GM19193 (cell line): ENCODE measurements around the gene CCL23.

Experiments
- POLR2A ChIP-seq: IDR thresholded peaks from 4 replicates; pipeline ENCODE4 v1.6.1; 2011; ENCODE audit not compliant: insufficient read depth, insufficient read length; ENCODE audit errors: extremely low read depth

CCL23 gene

DNA sequence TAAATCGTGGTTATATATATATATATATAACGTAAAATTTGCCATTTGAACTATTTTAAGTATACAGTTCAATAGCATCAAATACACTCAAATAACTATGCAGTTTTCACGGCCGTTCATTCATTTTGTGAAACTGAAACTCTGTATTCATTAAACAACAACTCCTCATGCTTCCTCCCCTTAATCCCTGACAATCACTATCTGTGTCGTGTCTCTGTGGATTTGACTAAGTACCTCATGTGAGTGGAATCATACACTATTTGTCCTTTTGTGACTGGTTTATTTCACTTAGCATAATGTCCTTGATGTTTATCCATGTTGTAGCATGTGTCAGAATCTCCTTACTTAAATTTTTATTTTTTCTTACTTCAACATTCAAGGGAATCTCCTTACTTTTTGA, 2.8 kb downstream of the CCL23 start:
- TF ChIP-seq POLR2A = no peak

DNA sequence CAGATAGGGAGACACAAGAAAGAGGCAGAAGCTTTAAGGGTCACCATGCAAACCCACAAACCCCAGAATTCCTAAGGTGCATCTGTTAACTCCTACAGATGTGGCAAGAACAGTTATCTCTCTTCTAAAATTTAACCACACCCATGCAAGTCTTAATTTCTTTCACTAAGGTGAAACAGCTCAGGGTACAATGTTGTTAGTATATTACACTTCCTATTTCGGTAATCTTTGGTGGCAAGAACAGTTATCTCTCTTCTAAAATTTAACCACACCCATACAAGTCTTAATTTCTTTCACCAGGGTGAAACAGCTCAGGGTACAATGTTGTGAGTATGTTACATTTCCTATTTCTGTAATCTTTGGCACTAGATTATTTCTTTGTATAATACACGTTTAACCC, 6.6 kb downstream of the CCL23 start:
- no peak for TF ChIP-seq POLR2A

DNA sequence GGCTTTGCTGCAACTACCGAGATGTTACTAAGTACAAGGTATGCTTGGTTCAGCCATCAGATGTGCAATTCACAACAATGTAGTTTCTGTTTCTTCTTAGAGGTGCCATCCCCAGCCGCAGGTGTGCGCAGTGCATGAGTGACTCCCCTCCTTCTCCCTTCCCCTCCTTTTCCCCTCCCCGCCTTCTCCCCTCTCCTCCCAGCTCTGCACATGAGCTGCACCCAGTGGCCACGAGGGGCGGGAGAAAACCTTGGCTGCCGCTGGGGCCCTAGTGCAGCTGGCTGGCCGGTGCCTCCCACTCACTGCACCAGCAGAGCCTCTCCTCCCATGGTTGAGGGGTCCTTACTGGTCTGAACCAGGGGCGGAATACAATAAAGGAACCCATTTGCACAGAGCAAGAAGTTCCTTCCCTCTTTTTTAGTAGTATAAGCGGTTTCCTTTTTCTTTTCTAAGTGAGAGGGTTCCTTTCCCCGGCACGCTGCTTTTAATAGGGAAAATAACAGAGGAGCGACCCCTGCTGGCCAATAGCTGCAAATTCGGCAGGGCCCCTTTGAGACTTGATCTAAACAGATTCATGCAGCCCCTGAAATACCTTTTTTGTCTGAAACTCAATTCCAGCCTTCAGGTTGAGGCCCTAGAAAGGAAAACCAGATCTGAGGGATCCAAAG, 8.6 kb downstream of the CCL23 start:
- no peak for TF ChIP-seq POLR2A

DNA sequence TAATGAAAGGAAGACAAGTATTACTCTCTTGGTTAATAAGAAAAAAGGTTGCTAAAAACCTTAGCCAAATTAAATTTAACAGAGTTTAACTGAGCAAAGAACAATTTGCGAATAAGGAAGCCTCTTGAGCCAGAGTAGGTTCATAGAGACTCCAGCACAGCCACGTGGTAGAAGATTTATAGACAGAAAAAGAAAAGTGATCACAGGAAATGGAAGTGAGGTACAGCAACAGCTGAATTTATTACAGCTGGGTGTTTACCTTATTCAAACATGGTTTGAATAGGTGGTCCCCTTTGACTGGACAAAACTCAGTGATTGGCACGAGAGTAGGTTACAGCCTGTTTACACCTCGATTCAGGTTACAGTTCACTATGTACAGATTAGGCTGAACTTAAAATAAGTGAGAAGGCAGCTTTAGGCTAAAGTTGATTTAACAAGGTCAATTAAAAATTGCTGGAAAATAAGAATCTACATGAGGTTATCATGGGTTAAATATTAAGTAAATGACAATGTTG, 13.1 kb downstream of the CCL23 start:
- TF ChIP-seq POLR2A = no peak

DNA sequence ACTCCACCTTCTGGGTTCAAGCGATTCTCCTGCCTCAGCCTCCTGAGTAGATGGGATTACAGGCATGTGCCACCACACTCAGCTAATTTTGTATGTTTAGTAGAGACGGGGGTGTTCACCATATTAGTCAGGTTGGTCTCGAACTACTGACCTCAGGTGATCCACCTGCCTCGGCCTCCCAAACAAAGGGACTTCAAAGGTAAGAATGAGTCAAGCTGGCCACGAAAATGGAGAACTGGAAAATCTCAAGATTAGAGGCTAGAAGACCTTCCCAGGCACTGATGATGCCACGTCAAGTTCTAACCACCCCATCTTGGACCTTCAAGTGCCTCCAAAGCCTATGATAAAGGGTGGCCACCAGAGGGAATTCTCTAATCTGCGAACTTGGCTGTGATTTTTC, 15.1 kb downstream of the CCL23 start:
- TF ChIP-seq POLR2A = no peak

DNA sequence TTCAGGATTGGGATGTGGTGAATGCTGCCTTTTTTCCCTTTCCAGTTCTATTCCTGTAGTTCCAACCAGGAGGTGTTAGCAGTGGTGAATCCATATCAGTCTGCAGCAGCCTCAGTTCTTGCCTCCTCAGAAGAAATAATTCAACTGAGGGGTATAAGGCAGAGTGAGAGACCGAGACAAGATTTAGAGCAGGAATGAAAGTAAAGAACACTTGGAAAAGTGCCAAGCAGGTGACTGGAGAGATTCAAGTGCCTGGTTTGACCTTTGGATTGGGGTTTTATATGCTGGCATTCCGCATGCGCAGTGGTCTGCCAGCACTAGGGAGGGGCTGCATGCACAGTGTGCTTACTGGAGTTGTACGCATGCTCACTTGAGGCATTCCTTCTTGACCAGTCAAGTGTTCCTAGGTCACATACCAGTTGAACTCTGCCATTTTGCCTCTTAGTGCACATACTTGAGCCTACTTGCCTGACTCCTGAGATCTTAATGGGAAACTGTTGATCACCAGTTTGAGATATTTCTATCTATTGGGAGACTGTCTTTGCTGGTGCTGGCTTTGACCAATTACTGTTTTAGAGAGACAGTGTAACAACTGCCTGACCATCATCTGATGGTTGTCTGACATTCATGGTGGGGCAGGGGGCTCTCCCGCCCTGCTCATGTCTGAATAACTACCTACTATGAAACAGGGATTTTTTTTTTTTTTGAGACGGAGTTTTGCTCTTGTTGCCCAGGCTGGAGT, 15.7 kb downstream of the CCL23 start:
- TF ChIP-seq POLR2A = no peak

DNA sequence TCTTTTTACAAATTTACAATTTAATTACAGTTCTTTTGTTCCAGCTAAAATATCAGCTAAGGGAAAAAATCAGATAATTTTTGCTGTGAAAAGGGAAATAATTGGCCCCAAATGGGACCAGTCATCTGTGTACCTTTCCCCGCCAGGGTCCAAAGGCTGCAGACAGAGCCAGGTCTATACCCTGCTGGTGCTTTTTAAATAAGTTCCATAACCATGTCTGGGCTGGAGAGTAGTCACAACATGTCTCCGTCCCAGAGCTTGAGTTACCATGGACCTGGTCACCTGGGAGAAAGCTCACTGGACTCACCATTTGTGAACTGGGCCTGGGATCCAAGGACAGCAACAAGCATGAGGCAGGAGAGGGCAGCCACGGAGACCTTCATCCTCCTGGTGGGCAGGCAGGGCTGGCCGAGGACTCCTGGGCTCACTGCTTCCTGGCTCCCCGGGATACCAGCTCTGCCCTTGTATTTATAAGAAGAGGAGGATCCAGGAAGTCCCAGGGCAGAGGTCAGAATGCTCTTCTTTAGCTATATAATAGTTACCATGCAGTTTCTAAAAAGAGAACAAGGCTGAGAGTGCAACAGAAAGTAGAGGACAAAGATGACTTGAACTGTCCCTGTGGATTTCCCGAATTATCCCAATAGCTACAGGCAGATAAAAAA, 16.5 kb downstream of the CCL23 start, which contains the start of gene CCL15:
Gene CCL15, minus strand, starts transcription at position 444 of the 662 bp plus-strand sequence. Its CDS starts 61 bp downstream, at position 383.
- TF ChIP-seq POLR2A = no peak

DNA sequence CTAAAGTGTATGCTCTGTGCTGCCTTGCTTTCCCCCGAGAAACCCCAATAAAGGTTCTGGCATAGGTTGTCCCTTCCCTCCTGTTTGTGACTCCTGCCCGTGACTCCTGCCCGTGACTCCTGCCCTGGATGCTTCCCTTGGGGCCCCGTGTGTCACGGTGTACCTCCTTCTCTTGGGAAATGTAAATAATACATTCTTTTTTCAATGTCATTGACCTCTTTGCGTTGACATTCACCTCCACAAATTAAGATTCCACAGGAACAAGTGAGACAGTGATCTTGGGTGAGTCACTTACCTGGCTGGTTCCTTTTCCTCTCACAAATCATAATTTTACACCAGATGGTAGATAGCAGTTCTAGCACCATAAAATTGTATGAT, 17.1 kb downstream of the CCL23 start:
- no peak for TF ChIP-seq POLR2A

DNA sequence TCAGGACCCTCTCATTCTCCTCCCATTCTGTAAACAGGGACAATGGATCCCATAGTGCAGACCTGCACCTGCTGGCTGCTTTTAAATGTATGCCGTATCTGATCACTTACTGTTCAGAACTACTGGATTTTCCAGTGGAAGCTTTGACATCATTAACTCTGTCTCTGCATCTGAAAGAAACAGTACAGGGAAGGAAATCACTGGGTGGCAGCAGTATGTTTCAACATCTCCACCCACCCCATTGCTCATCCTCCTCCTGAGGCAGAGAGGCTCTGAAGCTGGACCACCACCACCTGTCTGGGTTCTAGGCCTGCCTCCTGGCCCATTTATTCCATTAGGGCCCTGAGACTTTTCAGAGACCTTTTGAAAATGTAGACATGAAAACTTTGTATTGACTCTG, 19.0 kb downstream of the CCL23 start:
- no peak for TF ChIP-seq POLR2A

DNA sequence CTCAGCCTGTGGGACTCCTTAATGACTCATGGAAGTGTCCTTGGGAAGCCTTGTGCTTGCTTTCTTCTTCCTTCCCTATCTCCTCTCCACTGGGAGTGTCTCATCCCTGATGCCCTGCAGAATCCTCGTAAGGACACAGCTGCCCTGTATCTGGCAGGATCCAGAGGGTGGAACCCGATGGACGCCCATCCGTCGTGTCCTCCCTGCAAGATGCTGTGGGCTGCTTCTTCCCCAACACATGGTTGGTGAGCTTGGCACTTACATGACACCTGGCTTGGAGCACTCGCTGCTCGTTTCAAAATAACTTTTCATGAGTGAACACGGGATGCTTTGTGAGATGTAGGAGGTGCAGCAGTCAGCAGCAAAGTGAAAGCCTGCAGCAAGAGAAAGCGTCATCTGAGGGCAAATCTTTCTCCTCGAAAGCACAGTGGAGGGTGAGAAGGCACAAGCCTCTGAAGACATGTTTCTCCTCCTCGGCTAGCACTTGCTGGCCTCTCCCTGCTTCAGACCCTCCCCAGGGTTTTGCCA, 19.7 kb downstream of the CCL23 start:
- no peak for TF ChIP-seq POLR2A

DNA sequence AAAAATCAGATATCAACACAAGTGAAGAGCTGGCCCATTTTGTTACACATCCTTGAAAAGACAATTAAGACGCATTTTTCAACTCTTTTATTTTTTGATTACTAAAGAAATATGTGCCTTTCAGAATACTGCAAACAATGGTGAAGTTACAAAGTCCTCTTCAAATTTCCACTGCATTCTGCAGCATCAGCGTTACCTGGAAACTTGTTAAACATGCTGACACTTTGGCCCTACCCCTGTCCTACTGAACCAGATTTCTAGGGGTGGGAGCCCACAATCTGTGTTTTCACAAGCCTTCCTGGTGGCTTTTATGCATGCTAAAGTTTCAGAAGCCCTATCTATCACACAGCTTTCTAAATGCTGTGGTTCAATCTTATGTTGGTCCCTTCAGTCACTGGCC, 26.7 kb downstream of the CCL23 start:
- TF ChIP-seq POLR2A = no peak

DNA sequence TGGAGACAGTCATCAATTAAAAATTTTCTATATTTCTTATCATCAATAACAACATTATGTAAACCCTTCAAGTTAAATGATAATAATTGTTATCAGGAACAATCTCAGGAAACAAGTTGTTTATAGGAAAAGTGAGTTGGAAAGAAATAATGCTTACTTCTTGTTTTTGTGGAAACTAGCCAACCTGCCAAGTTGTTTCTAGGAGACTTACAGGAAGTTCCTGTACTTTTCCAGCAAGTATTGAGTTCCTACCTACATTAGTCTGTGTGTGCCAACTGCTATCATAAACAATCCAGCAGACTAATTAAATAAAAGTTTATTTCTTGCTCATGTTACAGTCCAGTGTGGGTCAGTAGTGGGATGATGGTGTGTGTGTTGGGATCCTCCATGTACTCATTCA, 29.6 kb downstream of the CCL23 start:
- TF ChIP-seq POLR2A = no peak

DNA sequence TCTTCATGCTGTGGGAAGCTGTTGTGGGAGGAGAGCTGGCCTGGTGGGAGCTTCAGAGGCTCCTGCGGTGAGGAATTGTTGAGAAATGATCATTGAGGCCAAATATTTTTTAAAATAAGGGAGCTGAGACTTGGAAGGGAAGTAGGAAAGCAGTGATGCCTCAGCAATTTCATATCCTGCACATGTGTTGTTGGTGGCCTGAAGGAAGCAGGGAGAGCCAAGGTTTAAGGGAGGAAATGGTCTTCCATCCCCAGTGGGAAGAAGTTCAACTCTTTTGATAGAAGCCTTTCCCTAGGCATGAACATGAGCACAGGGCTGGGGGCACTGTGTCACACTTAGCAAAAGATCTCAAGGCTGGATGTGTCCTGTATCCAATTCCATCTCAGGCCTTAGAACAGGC, 31.1 kb downstream of the CCL23 start, which contains the start of gene CCL14:
Gene CCL14, minus strand, starts transcription at position 87 of the 400 bp plus-strand sequence. Its CDS starts 80 bp downstream, at position 7.
- no peak for TF ChIP-seq POLR2A

DNA sequence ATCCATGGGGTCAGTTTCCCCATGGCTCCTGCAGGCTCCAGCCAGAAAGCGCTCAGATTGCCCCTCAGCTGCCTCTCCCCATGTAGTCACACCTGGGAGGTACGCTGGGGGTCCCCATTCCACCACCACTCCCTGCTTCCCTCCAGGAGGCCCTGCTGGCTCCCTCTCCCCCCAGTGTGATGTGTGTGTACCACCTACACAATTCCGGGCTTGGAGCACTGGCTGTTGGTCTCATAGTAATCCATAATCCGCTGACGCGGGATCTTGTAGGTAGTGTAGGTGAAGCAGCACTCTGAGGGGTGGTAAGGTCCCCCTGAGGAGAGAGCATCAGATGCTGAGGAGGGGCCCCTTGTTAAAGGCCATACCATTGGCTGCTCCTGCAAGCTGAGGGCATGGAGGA, 33.6 kb downstream of the CCL23 start:
- TF ChIP-seq POLR2A = no peak

DNA sequence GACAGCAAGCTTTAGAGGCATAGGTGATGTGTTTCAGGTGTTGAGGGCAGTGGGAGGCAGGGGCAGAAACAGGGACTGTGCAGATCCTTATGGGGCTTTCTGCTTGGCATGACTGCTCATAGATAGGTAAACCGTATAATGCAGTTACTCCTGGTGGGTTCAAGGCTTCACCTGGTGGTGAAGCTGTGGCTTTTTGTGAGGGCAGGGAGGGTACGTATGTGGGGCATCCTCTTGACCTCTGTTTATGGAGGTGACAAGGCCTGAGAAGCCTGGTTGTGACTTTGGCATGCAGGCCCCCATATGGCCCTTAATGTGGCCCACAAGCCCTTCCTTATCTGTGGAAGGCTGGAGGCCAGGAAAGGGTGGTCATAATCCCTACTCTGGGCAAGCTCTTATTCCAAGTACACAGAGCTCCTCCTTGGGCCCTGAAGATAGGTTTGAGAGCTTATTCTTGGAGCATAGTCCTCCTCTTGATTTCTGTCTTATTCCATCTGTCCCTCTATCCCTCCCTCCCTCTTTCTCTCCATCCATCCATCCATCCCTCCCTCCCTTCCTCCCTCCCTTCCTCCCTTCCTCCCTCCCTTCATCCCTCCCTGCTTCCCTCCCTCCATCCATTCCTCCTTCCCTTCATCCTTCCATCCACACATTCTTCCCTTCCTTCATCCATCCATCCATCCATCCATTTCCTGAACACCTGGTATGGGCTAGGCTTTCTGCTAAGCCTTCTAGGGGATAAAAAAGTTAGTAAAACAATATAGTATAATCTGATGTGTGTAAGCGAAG, 35.2 kb downstream of the CCL23 start:
- TF ChIP-seq POLR2A = no peak

DNA sequence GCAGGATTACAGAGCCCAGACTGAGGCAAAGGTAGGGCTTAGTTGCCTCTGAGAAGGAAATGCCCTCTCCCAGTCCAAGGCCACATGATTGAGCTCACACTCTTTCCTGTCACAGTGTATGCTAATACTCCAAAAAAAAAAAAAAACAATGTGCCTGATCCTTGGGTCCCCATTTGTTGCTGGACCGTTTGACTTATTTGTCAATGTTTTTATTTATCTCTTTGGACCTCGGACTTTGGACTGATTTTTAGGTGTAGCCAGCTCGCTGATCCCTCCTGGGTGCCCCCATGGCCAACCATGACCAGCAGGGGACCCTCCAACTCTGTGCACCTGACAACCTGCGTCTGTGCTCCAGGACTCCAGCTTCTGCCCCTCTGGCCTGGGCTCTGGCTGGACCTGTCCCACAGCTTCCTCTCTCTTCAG, 35.9 kb downstream of the CCL23 start:
- TF ChIP-seq POLR2A = no peak
